Stimulated activated CD8-positive, alpha-beta memory T cell treated with anti-CD3 and anti-CD28 coated beads, Interleukin-12 subunit alpha, Interleukin-12 subunit beta, amount 100 ng/mL, for 4 hours (primary cell): ENCODE results near the gene PDP2.
A peak's percentile ranks its signal among the peaks of the same experiment; 100 is the strongest.

Experiments
- DNase-seq: peaks from one replicate; pipeline ENCODE4 v3.0.0-alpha.2; 2020; ENCODE audit warnings: low read depth

The PDP2 gene

GRCh38 chr16:66880288-66881013, at the start of gene PDP2:
Gene PDP2, plus strand, starts transcription at chr16:66880515. Its CDS starts 3,770 bp downstream, at chr16:66884285.
- peak; percentile 77 for DNase-seq

GRCh38 chr16:66832190-66832589, 48.1 kb upstream of the PDP2 start:
- no peak for DNase-seq

GRCh38 chr16:66832661-66833305, 47.5 kb upstream of the PDP2 start:
- no peak for DNase-seq

GRCh38 chr16:66834746-66835145, 45.6 kb upstream of the PDP2 start:
- no peak for DNase-seq

GRCh38 chr16:66840883-66841282, 39.4 kb upstream of the PDP2 start:
- DNase-seq = no peak

GRCh38 chr16:66841366-66841765, 38.9 kb upstream of the PDP2 start:
- no peak for DNase-seq

- DNase-seq = no peak
These were observed 37.5 kb upstream of the PDP2 start for GRCh38 chr16:66842765-66843164.

GRCh38 chr16:66843191-66843590, 37.1 kb upstream of the PDP2 start:
- DNase-seq = no peak

GRCh38 chr16:66844009-66844341, 36.3 kb upstream of the PDP2 start:
- no peak for DNase-seq

- no peak for DNase-seq
These were observed 35.8 kb upstream of the PDP2 start, which contains the start of gene CA7 for GRCh38 chr16:66844342-66845079. Gene CA7, plus strand, starts transcription at chr16:66844414. Its CDS starts 74 bp downstream, at chr16:66844488.

GRCh38 chr16:66845080-66845410, 35.3 kb upstream of the PDP2 start:
- DNase-seq = no peak

GRCh38 chr16:66845791-66846221, 34.5 kb upstream of the PDP2 start:
- DNase-seq = no peak

- DNase-seq = no peak
These were observed 34.0 kb upstream of the PDP2 start for GRCh38 chr16:66846266-66846665.

GRCh38 chr16:66846831-66847230, 33.5 kb upstream of the PDP2 start:
- no peak for DNase-seq

GRCh38 chr16:66847533-66848067, 32.7 kb upstream of the PDP2 start:
- no peak for DNase-seq

- no peak for DNase-seq
These were observed 32.1 kb upstream of the PDP2 start for GRCh38 chr16:66848172-66848571.

GRCh38 chr16:66849021-66849420, 31.3 kb upstream of the PDP2 start:
- DNase-seq = no peak

- no peak for DNase-seq
These were observed 30.8 kb upstream of the PDP2 start for GRCh38 chr16:66849549-66849948.

- no peak for DNase-seq
These were observed 30.1 kb upstream of the PDP2 start for GRCh38 chr16:66850115-66850815.

GRCh38 chr16:66851166-66851964, 28.9 kb upstream of the PDP2 start:
- no peak for DNase-seq
